Parathyroid adenoma (tissue), 2 donors: Measurements from ENCODE around the gene LRRC8C.

Experiments used
- H2AFZ ChIP-seq: fragments of 300-600 bp; sonication (generic); one replicate; pipeline ENCODE4 v1.7.0; 2017; ENCODE audit warnings: antibody characterized with exemption, mild to moderate bottlenecking
- H3K27ac ChIP-seq: fragments of 300-600 bp; sonication (generic); one replicate; pipeline ENCODE4 v1.7.0; 2017
- H3K27me3 ChIP-seq: fragments of 300-600 bp; sonication (generic); one replicate; pipeline ENCODE4 v1.7.0; 2017; ENCODE audit warnings: low read length; ENCODE audit not compliant: control insufficient read depth, insufficient read depth
- H3K36me3 ChIP-seq: fragments of 300-600 bp; sonication (generic); one replicate; pipeline ENCODE4 v1.7.0; 2017; ENCODE audit warnings: low read length; ENCODE audit not compliant: control insufficient read depth, insufficient read depth
- H3K4me1 ChIP-seq: fragments of 300-600 bp; sonication (generic); one replicate; pipeline ENCODE4 v1.7.0; 2017; ENCODE audit warnings: control low read depth
- H3K4me2 ChIP-seq: fragments of 300-600 bp; sonication (generic); one replicate; pipeline ENCODE4 v1.7.0; 2017; ENCODE audit warnings: low read length
- H3K4me3 ChIP-seq: fragments of 300-600 bp; sonication (generic); one replicate; pipeline ENCODE4 v1.7.0; 2017; ENCODE audit warnings: low read depth, low read length
- H3K79me2 ChIP-seq: fragments of 300-600 bp; sonication (generic); one replicate; pipeline ENCODE4 v1.7.0; 2017; ENCODE audit warnings: control low read depth
- H3K9ac ChIP-seq: fragments of 300-600 bp; sonication (generic); one replicate; pipeline ENCODE4 v1.7.0; 2017; ENCODE audit warnings: mild to moderate bottlenecking
- H3K9me3 ChIP-seq: fragments of 300-600 bp; sonication (generic); one replicate; pipeline ENCODE4 v1.7.0; 2017; ENCODE audit warnings: low read length; ENCODE audit not compliant: control insufficient read depth
- TF ChIP-seq, protein P1 (sequence below): fragments of 300-600 bp; sonication (generic); IDR thresholded peaks from one replicate; pipeline ENCODE4 v1.7.0; 2017; ENCODE audit warnings: antibody characterized with exemption, mild to moderate bottlenecking
- donor health status: primary hyperparathyroidism.

The LRRC8C gene

DNA sequence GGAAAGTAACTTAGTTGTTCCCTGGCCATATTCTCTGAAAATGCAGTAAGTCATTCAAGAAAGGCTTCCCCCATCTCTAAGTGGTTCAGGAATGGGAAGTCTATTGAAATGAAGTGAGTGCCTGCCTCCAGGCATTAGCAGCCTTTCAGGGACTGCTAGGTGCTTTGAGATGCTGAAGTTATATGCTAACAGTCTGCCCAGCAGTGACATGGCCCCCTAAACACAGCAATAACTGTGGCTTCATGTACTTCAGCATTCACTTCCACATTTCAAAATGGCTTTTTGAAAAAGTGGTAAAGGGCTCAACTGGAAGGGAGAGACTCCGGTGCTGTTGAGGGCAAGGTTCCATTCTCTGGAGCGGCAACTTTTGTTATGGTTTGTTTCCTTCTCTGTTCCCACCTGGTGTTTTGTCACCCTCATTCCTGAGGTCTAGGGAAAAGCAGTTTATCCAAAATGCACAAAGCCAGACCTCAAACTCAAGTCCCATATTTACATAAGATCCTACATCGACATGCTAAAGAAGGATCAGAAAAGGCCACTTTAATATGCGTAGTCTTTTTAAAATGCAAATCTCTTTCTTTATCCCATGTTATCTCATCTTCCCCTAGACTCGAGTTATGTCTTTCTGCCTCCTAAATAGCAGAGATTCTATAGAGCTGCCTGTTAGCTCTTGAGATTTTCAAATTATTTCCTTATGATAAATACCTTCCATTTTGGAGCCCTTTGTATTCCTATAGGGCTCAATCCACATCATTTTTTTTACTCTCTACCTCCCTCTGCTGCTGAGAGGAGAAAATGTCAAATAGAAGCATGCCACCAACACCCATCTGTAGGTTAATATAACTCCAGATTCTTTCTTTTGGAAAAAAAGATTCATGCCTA, 34.2 kb upstream of the LRRC8C start:
- Histone ChIP-seq H3K27me3 (no peaks in the 10 kb centered on the region), H3K4me3 (no peak overlapping the region), H3K9me3 (no peaks in the 10 kb centered on the region), H3K4me1 (peaks cover 3% of the 10 kb centered on the region), H3K27ac (no peak overlapping the region), H2AFZ (no peak overlapping the region), H3K36me3 (no peaks in the 10 kb centered on the region), H3K79me2 (no peaks in the 10 kb centered on the region), H3K9ac (no peak overlapping the region), H3K4me2 (no peak overlapping the region)
- TF ChIP-seq, protein P1, sequence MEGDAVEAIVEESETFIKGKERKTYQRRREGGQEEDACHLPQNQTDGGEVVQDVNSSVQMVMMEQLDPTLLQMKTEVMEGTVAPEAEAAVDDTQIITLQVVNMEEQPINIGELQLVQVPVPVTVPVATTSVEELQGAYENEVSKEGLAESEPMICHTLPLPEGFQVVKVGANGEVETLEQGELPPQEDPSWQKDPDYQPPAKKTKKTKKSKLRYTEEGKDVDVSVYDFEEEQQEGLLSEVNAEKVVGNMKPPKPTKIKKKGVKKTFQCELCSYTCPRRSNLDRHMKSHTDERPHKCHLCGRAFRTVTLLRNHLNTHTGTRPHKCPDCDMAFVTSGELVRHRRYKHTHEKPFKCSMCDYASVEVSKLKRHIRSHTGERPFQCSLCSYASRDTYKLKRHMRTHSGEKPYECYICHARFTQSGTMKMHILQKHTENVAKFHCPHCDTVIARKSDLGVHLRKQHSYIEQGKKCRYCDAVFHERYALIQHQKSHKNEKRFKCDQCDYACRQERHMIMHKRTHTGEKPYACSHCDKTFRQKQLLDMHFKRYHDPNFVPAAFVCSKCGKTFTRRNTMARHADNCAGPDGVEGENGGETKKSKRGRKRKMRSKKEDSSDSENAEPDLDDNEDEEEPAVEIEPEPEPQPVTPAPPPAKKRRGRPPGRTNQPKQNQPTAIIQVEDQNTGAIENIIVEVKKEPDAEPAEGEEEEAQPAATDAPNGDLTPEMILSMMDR: peak; percentile 53

DNA sequence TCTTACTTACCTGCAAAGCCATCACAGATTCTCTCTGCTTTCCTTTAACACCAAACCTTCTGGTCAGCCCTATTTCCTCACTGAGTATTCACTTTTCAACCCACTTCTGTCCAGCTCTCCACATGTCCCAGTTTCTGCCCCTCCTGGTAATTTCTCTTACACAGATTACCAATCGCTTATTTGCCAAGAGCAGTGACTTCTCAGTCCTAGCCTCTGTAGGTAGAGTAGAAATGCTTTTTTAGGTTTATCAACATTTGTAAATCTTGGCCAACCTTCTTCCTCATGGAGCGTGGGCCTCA, 33.6 kb upstream of the LRRC8C start:
- no peak overlapping the region for H3K9ac ChIP-seq
- H3K27ac ChIP-seq: no peak overlapping the region
- H3K36me3 ChIP-seq: no peaks in the 10 kb centered on the region
- no peaks in the 10 kb centered on the region for H3K27me3 ChIP-seq
- no peak overlapping the region for H2AFZ ChIP-seq
- H3K4me3 ChIP-seq: no peak overlapping the region
- H3K9me3 ChIP-seq: no peaks in the 10 kb centered on the region
- TF ChIP-seq, protein P1: no peak
- no peaks in the 10 kb centered on the region for H3K79me2 ChIP-seq
- H3K4me1 ChIP-seq: peaks cover 7% of the 10 kb centered on the region
- H3K4me2 ChIP-seq: no peak overlapping the region

DNA sequence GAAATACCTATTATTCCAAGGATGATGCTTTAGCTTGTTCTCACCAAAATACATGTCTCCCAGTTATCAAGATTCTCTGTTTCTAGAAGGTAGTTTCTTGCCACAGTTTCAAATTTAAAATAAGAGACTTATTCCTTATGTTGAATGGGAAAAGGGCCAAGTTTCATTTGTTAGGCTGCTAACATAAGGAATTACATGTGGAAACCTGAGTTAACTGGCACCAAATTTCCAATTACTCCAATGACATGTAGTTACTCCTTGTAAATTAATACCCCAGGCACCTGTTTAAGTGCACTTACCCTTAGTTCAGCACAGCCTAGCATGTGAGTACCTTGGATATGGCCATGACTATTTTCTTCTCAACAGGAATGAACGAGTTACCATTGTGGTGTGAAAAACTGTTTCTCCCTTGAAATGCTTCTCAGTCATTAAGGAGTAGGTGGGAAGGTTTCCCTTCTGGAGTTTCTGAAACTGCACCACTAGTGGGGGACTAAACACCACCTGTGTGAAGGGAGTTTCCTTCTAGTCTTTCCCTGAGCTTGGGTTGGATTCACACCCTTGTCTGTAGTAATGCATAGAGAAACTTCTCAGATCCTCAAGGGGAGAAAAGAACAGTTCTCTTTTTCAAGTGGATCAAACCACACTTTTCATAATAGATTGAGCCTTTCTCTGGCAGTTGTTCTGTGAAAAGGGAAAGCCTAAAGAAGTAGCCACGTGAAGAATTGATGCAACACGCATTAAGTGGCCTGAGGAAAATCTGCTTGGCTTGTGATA, 32.3 kb upstream of the LRRC8C start:
- H3K4me2 ChIP-seq: no peak overlapping the region
- H3K9ac ChIP-seq: no peak overlapping the region
- no peaks in the 10 kb centered on the region for H3K9me3 ChIP-seq
- H2AFZ ChIP-seq: no peak overlapping the region
- no peaks in the 10 kb centered on the region for H3K27me3 ChIP-seq
- no peak overlapping the region for H3K27ac ChIP-seq
- TF ChIP-seq, protein P1: no peak
- peaks cover 8% of the 10 kb centered on the region for H3K4me1 ChIP-seq
- no peaks in the 10 kb centered on the region for H3K79me2 ChIP-seq
- no peaks in the 10 kb centered on the region for H3K36me3 ChIP-seq
- no peak overlapping the region for H3K4me3 ChIP-seq

DNA sequence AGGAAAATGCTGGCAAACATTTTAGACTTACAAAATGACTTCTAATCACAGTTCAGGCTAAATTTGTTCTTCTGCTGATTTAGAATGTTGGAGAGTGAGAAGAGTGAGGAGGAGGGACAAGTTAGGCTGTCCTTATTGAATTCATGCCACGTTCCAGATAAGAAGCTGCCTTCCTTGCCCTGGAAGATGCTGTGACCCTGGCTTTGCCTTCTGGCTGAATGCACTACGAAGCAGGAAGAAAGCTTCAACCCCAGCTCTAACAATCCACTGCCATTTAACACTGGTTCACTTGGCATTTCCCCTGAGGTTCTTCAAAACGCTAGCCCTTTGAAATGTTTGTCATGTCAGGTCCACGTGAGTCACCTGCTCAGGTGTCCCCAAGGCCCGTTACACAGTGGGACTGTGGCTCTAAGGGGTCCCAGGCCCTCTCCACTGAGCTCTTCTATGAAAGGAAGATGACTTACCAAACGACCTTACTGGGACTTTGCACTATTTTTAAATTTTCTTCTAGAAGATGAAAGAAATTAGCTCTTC, 30.0 kb upstream of the LRRC8C start:
- Histone ChIP-seq H2AFZ (no peak overlapping the region), H3K4me2 (no peak overlapping the region), H3K4me1 (peaks cover 8% of the 10 kb centered on the region), H3K79me2 (no peaks in the 10 kb centered on the region), H3K36me3 (no peaks in the 10 kb centered on the region), H3K27me3 (no peaks in the 10 kb centered on the region), H3K9ac (no peak overlapping the region), H3K27ac (no peak overlapping the region), H3K4me3 (no peak overlapping the region), H3K9me3 (no peaks in the 10 kb centered on the region)
- TF ChIP-seq, protein P1: no peak
